NCI-H2107 treated with DMSO at 0.1 percent for 48 hours (cell line): ENCODE measurements around the gene ANKS1B.
"Not testable (repeated sequence)": the region's sequence is repeated elsewhere in the genome, so short reads cannot be mapped to it uniquely, and the experiment has no call there.

Experiments used
- DNase-seq: peaks from one replicate; lab custom pipeline; 2025; ENCODE audit not compliant: unreplicated experiment; lab: John Stamatoyannopoulos, UW

Gene ANKS1B

GRCh38 chr12:99282624-99283023, 702.1 kb downstream of the ANKS1B start:
- DNase-seq: no peak

GRCh38 chr12:99282086-99282485, 702.6 kb downstream of the ANKS1B start:
- no peak for DNase-seq

- no peak for DNase-seq
These were observed 703.5 kb downstream of the ANKS1B start for GRCh38 chr12:99281277-99281676.

- DNase-seq: no peak
These were observed 705.8 kb downstream of the ANKS1B start for GRCh38 chr12:99278899-99279298.

- no peak for DNase-seq
These were observed 707.0 kb downstream of the ANKS1B start for GRCh38 chr12:99277591-99278379.

- DNase-seq: no peak
These were observed 713.7 kb downstream of the ANKS1B start for GRCh38 chr12:99271071-99271470.

GRCh38 chr12:99267038-99267437, 717.7 kb downstream of the ANKS1B start:
- no peak for DNase-seq

- DNase-seq: no peak
These were observed 719.1 kb downstream of the ANKS1B start for GRCh38 chr12:99265648-99266047.

GRCh38 chr12:99261256-99261655, 723.5 kb downstream of the ANKS1B start:
- DNase-seq: no peak

GRCh38 chr12:99260456-99260996, 724.2 kb downstream of the ANKS1B start:
- DNase-seq: no peak

- DNase-seq: no peak
These were observed 725.4 kb downstream of the ANKS1B start for GRCh38 chr12:99259040-99259934.

GRCh38 chr12:99257672-99258071, 727.1 kb downstream of the ANKS1B start:
- no peak for DNase-seq

- no peak for DNase-seq
These were observed 731.7 kb downstream of the ANKS1B start for GRCh38 chr12:99253068-99253467.

- no peak for DNase-seq
These were observed 734.6 kb downstream of the ANKS1B start for GRCh38 chr12:99250091-99250490.

GRCh38 chr12:99249543-99249942, 735.2 kb downstream of the ANKS1B start:
- DNase-seq: no peak

GRCh38 chr12:99237907-99238538, 746.7 kb downstream of the ANKS1B start:
- DNase-seq: not testable (repeated sequence)

- no peak for DNase-seq
These were observed 749.4 kb downstream of the ANKS1B start for GRCh38 chr12:99235381-99235780.

GRCh38 chr12:99234702-99235101, 750.0 kb downstream of the ANKS1B start:
- no peak for DNase-seq

GRCh38 chr12:99232324-99232723, 752.4 kb downstream of the ANKS1B start:
- no peak for DNase-seq

GRCh38 chr12:99231031-99231430, 753.7 kb downstream of the ANKS1B start:
- no peak for DNase-seq

GRCh38 chr12:99224237-99224636, 760.5 kb downstream of the ANKS1B start:
- no peak for DNase-seq
